Measurements from ENCODE around the gene CA11.
"Not testable (repeated sequence)": the region's sequence is repeated elsewhere in the genome, so short reads cannot be mapped to it uniquely, and the experiment has no call there.

CA11 gene

GRCh38 chr19:48669903-48670668 lies 24.1 kb upstream of the CA11 start:
- no peak for DNase-seq (ENCODE audit: low read depth)

- DNase-seq (ENCODE audit: low read depth), result no peak
Measured at GRCh38 chr19:48668761-48669160, 22.8 kb upstream of the CA11 start.

GRCh38 chr19:48668332-48668731 lies 22.3 kb upstream of the CA11 start:
- no peak for DNase-seq (ENCODE audit: low read depth)

- no peak for DNase-seq (ENCODE audit: low read depth)
Measured at GRCh38 chr19:48665786-48666185, 19.8 kb upstream of the CA11 start.

GRCh38 chr19:48664476-48664875 lies 18.5 kb upstream of the CA11 start:
- no peak for DNase-seq (ENCODE audit: low read depth)

GRCh38 chr19:48663667-48664066 lies 17.7 kb upstream of the CA11 start:
- DNase-seq (ENCODE audit: low read depth), result no peak

- no peak for DNase-seq (ENCODE audit: low read depth)
Measured at GRCh38 chr19:48661711-48662090, 15.7 kb upstream of the CA11 start.

- DNase-seq (ENCODE audit: low read depth), result no peak
Measured at GRCh38 chr19:48660852-48661710, 15.1 kb upstream of the CA11 start.

GRCh38 chr19:48659768-48660167 lies 13.8 kb upstream of the CA11 start:
- no peak for DNase-seq (ENCODE audit: low read depth)

- DNase-seq (ENCODE audit: low read depth), result no peak
Measured at GRCh38 chr19:48658483-48658882, 12.5 kb upstream of the CA11 start.

- not testable (repeated sequence) for DNase-seq (ENCODE audit: low read depth)
Measured at GRCh38 chr19:48657828-48658227, 11.8 kb upstream of the CA11 start.

GRCh38 chr19:48656840-48657474 lies 11.0 kb upstream of the CA11 start:
- no peak for DNase-seq (ENCODE audit: low read depth)

GRCh38 chr19:48654299-48655059 lies 8.5 kb upstream of the CA11 start:
- no peak for DNase-seq (ENCODE audit: low read depth)

GRCh38 chr19:48651683-48652048 lies 5.7 kb upstream of the CA11 start:
- DNase-seq (ENCODE audit: low read depth), result no peak

GRCh38 chr19:48650974-48651682 lies 5.1 kb upstream of the CA11 start:
- no peak for DNase-seq (ENCODE audit: low read depth)

GRCh38 chr19:48648134-48648533 lies 2.1 kb upstream of the CA11 start:
- DNase-seq (ENCODE audit: low read depth), result no peak

- DNase-seq (ENCODE audit: low read depth), result no peak
Measured at GRCh38 chr19:48646722-48647216, 782 bp upstream of the CA11 start.

GRCh38 chr19:48645620-48646000 lies 377 bp downstream of the CA11 start:
- DNase-seq (ENCODE audit: low read depth), result no peak

GRCh38 chr19:48644839-48645619 lies 958 bp downstream of the CA11 start:
- no peak for DNase-seq (ENCODE audit: low read depth)

GRCh38 chr19:48644355-48644754 lies 1.6 kb downstream of the CA11 start:
- no peak for DNase-seq (ENCODE audit: low read depth)

GRCh38 chr19:48642862-48643261 lies 3.1 kb downstream of the CA11 start:
- no peak for DNase-seq (ENCODE audit: low read depth)

Data from non-pigmented ciliary epithelial cell (primary cell).